Stimulated activated CD8-positive, alpha-beta memory T cell treated with anti-CD3 and anti-CD28 coated beads, Interleukin-2, amount 100 ng/mL, for 48 hours (primary cell): ENCODE measurements around the gene CYB5D1.
"Not testable (repeated sequence)": the region's sequence is repeated elsewhere in the genome, so short reads cannot be mapped to it uniquely, and the experiment has no call there.

Experiments
- DNase-seq, 2 donors: peaks; one replicate each; pipeline ENCODE4 v3.0.0-alpha.2; 2020; ENCODE audit warnings: low read depth in 2 of 2

The CYB5D1 gene

GRCh38 chr17:7857713-7858521 lies at the start of gene CYB5D1:
TSS of gene CYB5D1 (plus strand) at chr17:7858003. CDS start at chr17:7858135, 132 bp downstream.
- DNase-seq: peak; percentile 73 to 80

GRCh38 chr17:7809086-7809790 lies 48.6 kb upstream of the CYB5D1 start:
- DNase-seq: no peak

- not testable (repeated sequence) for DNase-seq
Measured at GRCh38 chr17:7809791-7810343, 47.9 kb upstream of the CYB5D1 start.

- DNase-seq: no peak
Measured at GRCh38 chr17:7811251-7811650, 46.6 kb upstream of the CYB5D1 start.

- no peak for DNase-seq
Measured at GRCh38 chr17:7814969-7815368, 42.8 kb upstream of the CYB5D1 start.

GRCh38 chr17:7816926-7817642 lies 40.7 kb upstream of the CYB5D1 start:
- no peak for DNase-seq

- no peak for DNase-seq
Measured at GRCh38 chr17:7817643-7817964, 40.2 kb upstream of the CYB5D1 start.

- DNase-seq: no peak
Measured at GRCh38 chr17:7818026-7818425, 39.8 kb upstream of the CYB5D1 start.

- no peak for DNase-seq
Measured at GRCh38 chr17:7818746-7819645, 38.8 kb upstream of the CYB5D1 start.

GRCh38 chr17:7820231-7820630 lies 37.6 kb upstream of the CYB5D1 start:
- no peak for DNase-seq

GRCh38 chr17:7822126-7822525 lies 35.7 kb upstream of the CYB5D1 start:
- DNase-seq: no peak

GRCh38 chr17:7823581-7824001 lies 34.2 kb upstream of the CYB5D1 start:
- no peak for DNase-seq

GRCh38 chr17:7824021-7824924 lies 33.5 kb upstream of the CYB5D1 start:
- DNase-seq: no peak

GRCh38 chr17:7825206-7825990 lies 32.4 kb upstream of the CYB5D1 start:
- no peak for DNase-seq

GRCh38 chr17:7830616-7831015 lies 27.2 kb upstream of the CYB5D1 start:
- DNase-seq: no peak

GRCh38 chr17:7831233-7831632 lies 26.6 kb upstream of the CYB5D1 start:
- DNase-seq: no peak

- no peak for DNase-seq
Measured at GRCh38 chr17:7832431-7832830, 25.4 kb upstream of the CYB5D1 start.

- DNase-seq: no peak
Measured at GRCh38 chr17:7833011-7833794, 24.6 kb upstream of the CYB5D1 start.
